NCI-H524 treated with DMSO at 0.1 percent for 48 hours (cell line): ENCODE results near the gene GNAS.
"Not testable (repeated sequence)": the region's sequence is repeated elsewhere in the genome, so short reads cannot be mapped to it uniquely, and the experiment has no call there.

ENCODE experiments used
- DNase-seq: peaks from one replicate; lab custom pipeline; 2025; lab: John Stamatoyannopoulos, UW

GNAS gene

GRCh38 chr20:58828136-58828535 is 24.4 kb upstream of the GNAS start:
- no peak for DNase-seq

GRCh38 chr20:58828804-58829203 is 23.7 kb upstream of the GNAS start:
- not testable (repeated sequence) for DNase-seq

- no peak for DNase-seq
These were observed 23.0 kb upstream of the GNAS start for GRCh38 chr20:58829531-58829941.

GRCh38 chr20:58832457-58832856 is 20.1 kb upstream of the GNAS start:
- no peak for DNase-seq

- DNase-seq, result no peak
These were observed 18.6 kb upstream of the GNAS start for GRCh38 chr20:58833921-58834320.

GRCh38 chr20:58835231-58835630 is 17.3 kb upstream of the GNAS start:
- DNase-seq, result no peak

- DNase-seq, result no peak
These were observed 15.8 kb upstream of the GNAS start for GRCh38 chr20:58836616-58837204.

GRCh38 chr20:58837717-58838116 is 14.8 kb upstream of the GNAS start:
- DNase-seq, result no peak

- no peak for DNase-seq
These were observed 14.3 kb upstream of the GNAS start for GRCh38 chr20:58838174-58838573.

- DNase-seq, result no peak
These were observed 13.0 kb upstream of the GNAS start for GRCh38 chr20:58839474-58839874.

- no peak for DNase-seq
These were observed 12.3 kb upstream of the GNAS start for GRCh38 chr20:58839991-58840747.

GRCh38 chr20:58840816-58841538 is 11.5 kb upstream of the GNAS start:
- DNase-seq, result no peak

- DNase-seq, result no peak
These were observed 10.8 kb upstream of the GNAS start for GRCh38 chr20:58841539-58842264.

- no peak for DNase-seq
These were observed 10.2 kb upstream of the GNAS start for GRCh38 chr20:58842276-58842675.

- DNase-seq, result no peak
These were observed 9.4 kb upstream of the GNAS start for GRCh38 chr20:58843128-58843556.

- no peak for DNase-seq
These were observed 6.8 kb upstream of the GNAS start for GRCh38 chr20:58845706-58846105.

- no peak for DNase-seq
These were observed 5.1 kb upstream of the GNAS start for GRCh38 chr20:58847463-58847862.

- DNase-seq, result no peak
These were observed 1.8 kb upstream of the GNAS start, which contains the start of gene GNAS-AS1 for GRCh38 chr20:58850693-58851174. TSS of gene GNAS-AS1 (minus strand) at chr20:58850902.

- DNase-seq, result no peak
These were observed 1.1 kb upstream of the GNAS start for GRCh38 chr20:58851221-58851968.

- DNase-seq, result no peak
These were observed 502 bp upstream of the GNAS start for GRCh38 chr20:58851969-58852458.

GRCh38 chr20:58853466-58853865 is 950 bp downstream of the GNAS start:
- DNase-seq, result no peak
